Middle frontal gyrus (tissue), 1 donor: ENCODE measurements around the gene CNN1.
A peak's percentile ranks its signal among the peaks of the same experiment; 100 is the strongest.
"Not testable (repeated sequence)": the region's sequence is repeated elsewhere in the genome, so short reads cannot be mapped to it uniquely, and the experiment has no call there.

ENCODE experiments used
- DNase-seq: peaks from one replicate; pipeline ENCODE4 v3.0.0-alpha.2; 2015; ENCODE audit warnings: low spot score; ENCODE audit errors: extremely low spot score

The CNN1 gene

DNA sequence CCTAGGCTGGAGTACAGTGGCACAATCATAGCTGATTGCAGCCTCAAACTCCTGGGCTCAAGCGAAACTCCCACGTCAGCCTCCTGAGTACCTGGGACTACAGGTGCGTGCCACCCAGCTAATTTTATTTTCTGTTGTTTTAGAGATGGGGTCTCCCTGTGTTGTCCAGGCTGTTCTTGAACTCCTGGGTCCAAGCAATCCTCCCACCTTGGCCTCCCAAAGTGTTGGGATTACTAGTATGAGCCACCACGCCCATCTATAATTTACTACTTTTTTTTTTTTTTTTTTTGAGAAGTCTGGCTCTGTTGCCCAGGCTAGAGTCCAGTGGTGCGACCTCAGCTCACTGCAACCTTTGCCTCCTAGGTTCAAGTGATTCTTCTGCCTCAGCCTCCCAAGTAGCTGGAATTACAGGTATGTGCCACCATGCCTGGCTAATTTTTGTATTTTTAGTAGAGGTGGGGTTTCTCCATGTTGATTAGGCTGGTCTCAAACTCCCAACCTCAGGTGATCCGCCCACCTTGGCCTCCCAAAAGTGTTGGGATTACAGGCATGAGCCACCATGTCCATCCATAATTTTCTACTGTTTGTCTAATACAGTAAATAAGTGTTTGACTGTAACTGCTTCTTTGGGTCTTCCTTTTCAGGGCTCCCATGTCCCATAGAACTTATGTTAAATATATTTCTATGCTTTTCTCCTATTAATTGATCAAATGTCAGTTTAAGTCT, 25.6 kb downstream of the CNN1 start:
- not testable (repeated sequence) for DNase-seq

DNA sequence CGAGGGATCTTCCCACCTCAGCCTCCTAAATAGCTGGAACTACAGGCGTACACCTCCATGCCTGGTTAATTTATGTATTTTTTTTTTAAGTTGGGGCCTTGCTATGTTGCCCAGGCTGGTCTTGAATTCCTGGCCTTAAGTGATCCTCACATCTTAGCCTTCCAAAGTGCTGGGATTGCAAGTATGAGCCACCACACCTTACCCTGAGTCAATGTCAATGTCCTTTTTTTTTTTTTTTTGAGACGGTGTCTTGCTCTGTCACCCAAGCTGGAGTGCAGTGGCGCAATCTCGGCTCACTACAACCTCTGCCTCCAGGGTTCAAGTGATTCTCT, 27.0 kb downstream of the CNN1 start:
- not testable (repeated sequence) for DNase-seq

- DNase-seq = no peak
Measured at GRCh38 chr19:11566164-11566563, 27.5 kb downstream of the CNN1 start.

- no peak for DNase-seq
Measured at GRCh38 chr19:11570039-11570462, 31.4 kb downstream of the CNN1 start.

DNA sequence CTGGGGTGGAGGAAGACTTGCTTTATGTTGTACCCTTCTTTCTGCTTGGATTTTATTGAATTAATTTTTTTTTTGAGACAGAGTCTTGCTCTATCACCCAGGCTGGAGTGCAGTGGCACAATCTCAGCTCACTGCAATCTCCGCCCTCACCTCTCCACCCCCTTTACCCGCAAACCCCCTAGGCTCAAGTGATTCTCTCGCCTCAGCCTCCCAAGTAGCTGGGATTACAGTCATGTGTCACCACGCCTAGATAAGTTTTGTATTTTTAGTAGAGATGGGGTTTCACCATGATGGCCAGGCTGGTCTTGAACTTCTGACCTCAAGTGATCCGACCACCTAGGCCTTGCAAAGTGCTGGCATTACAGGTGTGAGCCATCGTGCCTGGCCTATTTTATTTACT, 34.7 kb downstream of the CNN1 start:
- DNase-seq = not testable (repeated sequence)

- not testable (repeated sequence) for DNase-seq
Measured at GRCh38 chr19:11573763-11574162, 35.1 kb downstream of the CNN1 start.

DNA sequence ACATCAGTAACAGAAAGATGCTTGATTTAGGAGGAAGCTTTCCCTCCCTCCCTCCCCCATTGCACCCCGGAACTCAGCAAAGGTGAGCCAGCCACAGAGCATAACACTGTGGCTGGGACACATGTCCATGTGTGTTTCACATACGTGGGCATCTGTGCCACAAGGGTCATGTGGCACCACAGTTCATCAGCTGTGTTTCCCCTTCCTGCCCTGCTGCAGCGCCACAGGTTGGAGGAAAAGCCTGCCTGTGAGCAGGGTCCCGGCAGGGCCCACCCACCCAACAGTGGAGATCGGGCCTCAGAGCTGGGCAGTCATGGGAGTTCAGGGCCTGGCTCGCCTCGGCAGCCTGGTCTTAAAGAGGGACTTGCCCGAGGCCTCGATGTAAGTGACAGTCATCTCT, 36.0 kb downstream of the CNN1 start:
- DNase-seq = no peak

- no peak for DNase-seq
Measured at GRCh38 chr19:11576227-11576626, 37.6 kb downstream of the CNN1 start.

- no peak for DNase-seq
Measured at GRCh38 chr19:11577451-11578257, 39.0 kb downstream of the CNN1 start, which contains the start of gene ACP5. Gene ACP5, minus strand, starts transcription at chr19:11577645. Its CDS starts 328 bp downstream, at chr19:11577317.

DNA sequence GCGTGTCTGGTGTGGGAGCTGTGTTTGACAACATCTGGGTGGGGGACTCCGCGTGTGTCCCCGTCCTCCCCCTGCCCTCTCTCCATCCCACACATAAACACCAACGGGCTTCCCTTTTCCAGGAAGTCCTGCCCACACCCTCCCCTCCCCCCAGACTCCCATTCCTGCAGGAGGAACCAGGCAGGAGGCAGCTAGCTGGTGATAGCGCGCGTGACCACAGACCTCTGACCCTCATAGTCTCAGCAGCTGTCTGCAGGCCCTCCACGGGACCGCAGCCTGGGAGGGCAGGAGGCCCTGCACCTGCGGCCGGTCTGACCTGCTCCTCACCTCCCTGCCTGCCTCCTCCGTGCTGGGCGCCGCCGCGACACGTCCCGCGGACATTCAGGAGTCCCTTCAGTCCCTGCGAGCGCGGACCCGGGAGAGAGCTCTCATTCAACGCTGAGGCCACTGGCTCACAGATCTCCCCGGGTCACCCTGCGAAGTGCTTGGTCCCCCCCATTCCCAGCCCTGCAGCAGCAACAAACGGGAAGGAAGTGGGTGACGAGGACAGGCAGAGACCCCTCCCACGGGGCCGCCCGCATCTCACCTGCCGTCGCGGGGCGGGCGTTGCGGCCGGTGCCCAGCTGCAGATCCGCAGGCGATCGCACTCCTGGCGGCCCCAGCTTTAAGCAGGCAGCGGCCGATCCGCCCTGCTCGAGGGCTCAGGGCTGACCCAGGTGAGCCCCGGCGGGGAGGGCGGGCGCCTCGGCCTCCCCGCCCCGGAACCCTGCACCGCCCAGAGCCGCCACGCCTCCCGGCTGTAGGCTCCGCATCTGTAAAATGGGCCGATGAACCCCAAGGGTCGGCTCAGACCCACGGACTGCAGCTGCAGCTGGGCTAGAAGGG, 39.8 kb downstream of the CNN1 start:
- DNase-seq = no peak

- no peak for DNase-seq
Measured at GRCh38 chr19:11580116-11580515, 41.5 kb downstream of the CNN1 start.

- no peak for DNase-seq
Measured at GRCh38 chr19:11581740-11582139, 43.1 kb downstream of the CNN1 start.

GRCh38 chr19:11586331-11586730, 47.7 kb downstream of the CNN1 start:
- DNase-seq = no peak

DNA sequence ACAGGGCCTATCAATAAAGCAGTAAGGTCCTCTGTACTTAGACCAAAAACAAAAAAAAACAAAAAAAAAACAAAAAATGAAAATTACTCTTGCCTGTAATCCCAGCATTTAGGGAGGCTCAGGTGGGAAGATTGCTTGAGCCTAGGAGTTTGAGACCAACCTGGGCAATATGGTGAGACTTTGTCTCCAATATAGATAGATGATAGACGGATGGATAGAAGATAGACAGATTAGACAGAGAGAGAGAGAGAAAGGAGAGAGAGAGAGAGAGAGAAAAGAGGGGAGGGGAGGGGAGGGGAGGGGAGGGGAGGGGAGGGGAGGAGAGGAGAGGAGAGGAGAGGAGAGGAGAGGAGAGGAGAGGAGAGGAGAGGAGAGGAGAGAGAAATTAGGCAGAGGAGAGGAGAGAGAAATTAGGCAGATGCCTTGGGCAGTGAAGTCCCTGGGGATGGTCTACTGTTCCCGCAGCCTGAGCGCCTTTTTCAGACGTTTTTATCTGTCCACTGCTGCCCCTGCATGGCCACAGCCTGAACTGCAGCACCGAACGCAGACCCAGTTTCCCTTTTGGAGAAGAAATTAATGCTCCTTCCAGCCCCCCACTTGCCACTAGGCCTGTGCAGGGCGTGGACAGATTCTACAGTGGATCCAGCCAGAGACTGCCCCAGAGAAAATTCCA, 48.8 kb downstream of the CNN1 start:
- peak; percentile 12 for DNase-seq

- no peak for DNase-seq
Measured at GRCh38 chr19:11587975-11588631, 49.5 kb downstream of the CNN1 start.

DNA sequence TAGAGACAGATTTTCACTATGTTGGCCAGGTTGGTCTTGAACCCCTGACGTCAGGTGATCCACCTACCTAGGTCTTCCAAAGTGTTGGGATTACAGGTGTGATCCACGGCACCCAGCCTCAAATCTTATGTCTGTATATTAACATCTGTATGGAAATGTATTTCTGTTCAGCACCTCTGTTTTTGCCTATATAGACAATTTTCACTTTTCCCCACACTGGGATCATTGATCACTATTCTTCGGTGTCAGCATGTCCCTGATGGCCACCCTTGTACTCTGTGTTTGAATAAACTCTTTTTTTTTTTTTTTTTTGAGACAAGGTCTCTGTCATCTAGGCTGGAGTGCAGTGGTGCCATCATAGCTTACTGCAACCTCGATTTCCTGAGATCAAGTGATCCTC, 55.4 kb downstream of the CNN1 start:
- DNase-seq = no peak

DNA sequence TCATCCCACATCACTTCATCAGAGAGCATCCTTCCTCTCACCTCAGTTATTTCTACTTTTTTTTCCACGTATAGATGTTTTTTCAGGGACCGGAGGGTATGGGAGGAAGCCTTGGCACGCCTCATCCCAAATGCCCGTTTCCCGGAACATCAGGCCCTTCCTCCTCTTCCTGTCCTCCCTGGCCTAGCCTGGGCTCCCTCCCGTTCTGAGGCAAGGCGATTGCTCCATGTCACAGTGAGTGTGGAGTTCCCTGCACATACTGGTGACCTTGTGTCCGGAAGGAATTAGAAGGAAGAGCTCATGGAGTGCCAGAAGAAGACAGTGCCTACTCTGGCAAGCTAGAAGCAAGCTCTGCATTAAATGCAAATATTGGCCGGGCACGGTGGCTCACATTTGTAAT, 57.5 kb downstream of the CNN1 start:
- no peak for DNase-seq

DNA sequence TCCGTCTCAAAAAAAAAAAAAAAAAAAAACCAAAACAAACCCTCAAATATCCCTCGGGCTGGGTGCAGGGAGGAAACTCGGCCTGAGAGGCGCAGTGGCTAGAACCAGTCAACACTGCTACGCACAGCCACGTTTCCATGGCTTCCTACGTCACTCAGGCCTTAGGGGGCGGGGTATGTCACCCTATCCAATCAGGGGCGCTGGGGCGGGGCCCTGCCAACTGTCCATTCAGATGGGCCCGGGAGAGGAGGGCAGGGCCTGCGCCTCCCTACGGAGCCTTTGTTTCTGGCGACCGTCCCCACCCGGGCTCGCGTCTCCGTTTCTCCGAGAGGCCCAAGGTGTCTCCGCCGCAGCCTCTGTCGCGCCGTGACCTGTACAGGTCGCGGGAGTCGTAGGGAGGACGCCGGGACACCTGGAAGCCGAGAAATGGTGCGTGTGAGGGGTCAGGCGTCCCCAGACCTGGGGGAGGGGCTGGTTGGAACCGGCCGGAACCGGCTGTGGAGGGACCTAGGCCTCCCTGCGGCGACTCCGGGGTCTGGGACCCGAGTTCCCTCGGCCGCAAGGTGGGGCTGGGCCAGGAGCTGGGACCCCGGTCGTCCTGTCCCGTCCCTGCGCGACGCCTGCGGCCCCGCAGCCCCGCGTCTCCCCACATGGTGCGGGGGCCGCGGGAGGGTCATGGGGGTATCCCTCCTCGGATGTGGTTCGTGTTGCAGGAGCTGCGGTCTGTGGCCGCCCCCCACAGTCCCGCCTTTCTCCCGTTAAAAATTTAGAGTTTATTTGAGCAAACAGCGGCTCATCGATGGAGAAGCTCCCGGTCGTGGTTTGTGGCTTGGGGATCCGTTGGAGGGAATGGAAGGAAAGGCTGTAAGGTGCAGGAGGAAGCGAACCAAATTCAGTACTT, 58.8 kb downstream of the CNN1 start, which contains the start of gene ZNF627:
Gene ZNF627 (plus strand): TSS at position 282 of the 901 bp plus-strand sequence. CDS start 145 bp downstream, at position 427.
- DNase-seq = peak; percentile 96

- no peak for DNase-seq
Measured at GRCh38 chr19:11598103-11598483, 59.4 kb downstream of the CNN1 start.
